SK-N-SH treated with all-trans-retinoic acid at 6 μM for 48 hours (cell line): ENCODE data around the gene SLC17A4.

Experiments used
- BACH2 ChIP-seq: fragments of 250-450 bp; sonication (Bioruptor Pico); IDR thresholded peaks from 2 replicates; pipeline ENCODE4 v1.9.0; 2021; ENCODE audit warnings: mild to moderate bottlenecking, borderline replicate concordance
- CSRNP3 ChIP-seq: fragments of 250-450 bp; sonication (Bioruptor Pico); IDR thresholded peaks from 2 replicates; pipeline ENCODE4 v1.5.1; 2021; ENCODE audit warnings: mild to moderate bottlenecking, moderate library complexity
- ESRRG ChIP-seq: fragments of 250-450 bp; sonication (Bioruptor Pico); IDR thresholded peaks from 2 replicates; pipeline ENCODE4 v1.6.1; 2021; ENCODE audit warnings: mild to moderate bottlenecking
- GLIS3 ChIP-seq: fragments of 250-450 bp; sonication (Bioruptor Pico); IDR thresholded peaks from 2 replicates; pipeline ENCODE4 v1.5.0; 2020; ENCODE audit warnings: mild to moderate bottlenecking, moderate library complexity
- PPARA ChIP-seq: fragments of 250-450 bp; sonication (Bioruptor Pico); IDR thresholded peaks from 2 replicates; pipeline ENCODE4 v1.5.0; 2020; ENCODE audit warnings: mild to moderate bottlenecking, borderline replicate concordance
- TCF4 ChIP-seq: fragments of 250-450 bp; sonication (Bioruptor Pico); IDR thresholded peaks from 2 replicates; pipeline ENCODE4 v1.8.0; 2021; ENCODE audit warnings: mild to moderate bottlenecking, moderate library complexity, borderline replicate concordance
- ZFP3 ChIP-seq: fragments of 250-450 bp; sonication (Bioruptor Pico); IDR thresholded peaks from 2 replicates; pipeline ENCODE4 v1.5.0; 2020; ENCODE audit warnings: mild to moderate bottlenecking, moderate library complexity

- TF ChIP-seq ESRRG (CRISPR knock-in tag) (no peak), PPARA (CRISPR knock-in tag) (no peak), BACH2 (no peak), TCF4 (CRISPR knock-in tag) (no peak), GLIS3 (no peak), CSRNP3 (CRISPR knock-in tag) (no peak), ZFP3 (CRISPR knock-in tag) (no peak)
These were observed 3.6 kb upstream of the SLC17A4 start for GRCh38 chr6:25750906-25751305.
